Uterus (tissue), 2 donors: ENCODE results near the gene IQCE.

ENCODE experiments used
- POLR2A ChIP-seq, 2 donors: fragments of 450-650 bp; IDR thresholded peaks; one replicate each; pipeline ENCODE4 v1.6.1; 2016; ENCODE audit warnings: antibody characterized with exemption in 2 of 2, mild to moderate bottlenecking in 1 of 2, moderate library complexity in 1 of 2
- TF ChIP-seq, protein P1 (sequence below), 4 experiments: fragments of 200-600 bp in 2 of 4; fragments of 450-650 bp in 2 of 4; sonication (generic) in 2 of 4; IDR thresholded peaks; one replicate each; pipeline ENCODE4 v1.5.1; 2016 to 2019; ENCODE audit warnings: antibody characterized with exemption in 4 of 4, mild to moderate bottlenecking in 2 of 4, moderate library complexity in 1 of 4

DNA sequence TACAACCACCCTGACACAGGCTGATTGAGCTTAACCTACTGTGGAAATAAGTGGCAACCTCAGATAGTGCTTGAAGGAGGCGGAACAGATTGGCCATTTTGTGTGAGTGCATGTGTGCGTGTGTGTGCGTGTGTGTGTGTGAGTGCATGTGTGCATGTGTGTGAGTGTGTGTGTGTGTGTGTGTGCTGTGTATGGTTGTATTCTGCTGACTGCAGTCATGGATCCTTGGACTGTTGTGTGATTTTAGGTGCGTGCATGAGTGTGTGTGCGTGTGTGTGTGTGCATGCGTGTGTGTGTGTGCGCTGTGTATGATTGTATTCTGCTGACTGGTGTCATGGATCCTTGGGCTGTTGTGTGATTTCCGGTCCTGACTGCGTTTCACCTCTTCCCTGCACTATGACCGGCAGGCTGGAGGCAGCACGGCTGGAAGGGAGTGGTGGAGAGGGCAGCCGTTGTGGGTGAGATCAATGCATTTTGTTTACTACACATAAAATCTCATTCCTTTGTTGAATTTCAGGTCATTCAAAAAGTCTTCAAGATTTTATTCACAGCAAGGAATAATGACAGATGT, 6.3 kb downstream of the IQCE start:
- TF ChIP-seq, protein P1, sequence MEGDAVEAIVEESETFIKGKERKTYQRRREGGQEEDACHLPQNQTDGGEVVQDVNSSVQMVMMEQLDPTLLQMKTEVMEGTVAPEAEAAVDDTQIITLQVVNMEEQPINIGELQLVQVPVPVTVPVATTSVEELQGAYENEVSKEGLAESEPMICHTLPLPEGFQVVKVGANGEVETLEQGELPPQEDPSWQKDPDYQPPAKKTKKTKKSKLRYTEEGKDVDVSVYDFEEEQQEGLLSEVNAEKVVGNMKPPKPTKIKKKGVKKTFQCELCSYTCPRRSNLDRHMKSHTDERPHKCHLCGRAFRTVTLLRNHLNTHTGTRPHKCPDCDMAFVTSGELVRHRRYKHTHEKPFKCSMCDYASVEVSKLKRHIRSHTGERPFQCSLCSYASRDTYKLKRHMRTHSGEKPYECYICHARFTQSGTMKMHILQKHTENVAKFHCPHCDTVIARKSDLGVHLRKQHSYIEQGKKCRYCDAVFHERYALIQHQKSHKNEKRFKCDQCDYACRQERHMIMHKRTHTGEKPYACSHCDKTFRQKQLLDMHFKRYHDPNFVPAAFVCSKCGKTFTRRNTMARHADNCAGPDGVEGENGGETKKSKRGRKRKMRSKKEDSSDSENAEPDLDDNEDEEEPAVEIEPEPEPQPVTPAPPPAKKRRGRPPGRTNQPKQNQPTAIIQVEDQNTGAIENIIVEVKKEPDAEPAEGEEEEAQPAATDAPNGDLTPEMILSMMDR (IDR thresholded peaks at IDR 0.05): no peak
- TF ChIP-seq POLR2A (IDR thresholded peaks at IDR 0.05): no peak
